Measurements from ENCODE around the gene KCTD11. TPM values are rescaled to one million over a fixed set of nuclear protein-coding genes. Genes with fewer than 3 reads are reported as not detected.
A peak's percentile ranks its signal among the peaks of the same experiment; 100 is the strongest.

The KCTD11 gene
- total RNA-seq, 1 experiment from 2014 or later, result 5.3 TPM

- Histone ChIP-seq H2AFZ (ENCODE audit: low read length) (no peak overlapping the region), H2AK5ac (ENCODE audit: insufficient read length, low read length) (no peak overlapping the region), H3K4ac (ENCODE audit: low read depth, low read length) (no peak overlapping the region), H2BK120ac (ENCODE audit: low read depth, low read length, poor library complexity, severe bottlenecking) (no peak overlapping the region), H2BK5ac (ENCODE audit: insufficient read length, low read length) (no peak overlapping the region), H3K23ac (ENCODE audit: insufficient read length, low read depth, low read length) (no peak overlapping the region), H3K18ac (ENCODE audit: insufficient read length, low read depth, low read length) (peak overlapping the region; percentile 41), H3K27me3 (ENCODE audit: insufficient read depth, low read length) (no peaks in the 10 kb centered on the region), H4K20me1 (ENCODE audit: control insufficient read depth, insufficient read depth, insufficient read length) (no peaks in the 10 kb centered on the region), H3K27ac (ENCODE audit: insufficient read length, low read depth, low read length) (no peak overlapping the region), H3K9me3 (ENCODE audit: control insufficient read depth, low read depth, low read length) (no peaks in the 10 kb centered on the region), H3K4me1 (ENCODE audit: insufficient read depth, low read length) (no peaks in the 10 kb centered on the region), H3K23me2 (ENCODE audit: insufficient read length, low read depth, low read length, poor library complexity, severe bottlenecking) (peaks cover 14% of the 10 kb centered on the region), H2BK20ac (ENCODE audit: low read depth, low read length, poor library complexity, severe bottlenecking) (no peak overlapping the region), H4K8ac (replicated peaks; ENCODE audit: insufficient read length, low read depth, low read length) (no peak overlapping the region), H3T11ph (ENCODE audit: low read length) (no peak overlapping the region), H2BK15ac (ENCODE audit: low read depth, low read length) (no peak overlapping the region), H4K91ac (ENCODE audit: insufficient read length, low read depth, low read length) (no peak overlapping the region), H3K79me1 (ENCODE audit: insufficient read depth, low read depth, low read length, poor library complexity, severe bottlenecking) (no peaks in the 10 kb centered on the region), H2BK12ac (ENCODE audit: insufficient read length, low read depth, low read length) (no peak overlapping the region), H4K5ac (ENCODE audit: insufficient read length, low read depth, low read length) (no peak overlapping the region), H3K14ac (ENCODE audit: insufficient read depth, low read length) (no peak overlapping the region), H3K56ac (ENCODE audit: insufficient read length, low read depth, low read length) (no peak overlapping the region), H3K4me2 (ENCODE audit: insufficient read depth, insufficient read length, low read length) (peak overlapping the region; percentile 54), H3K9ac (ENCODE audit: extremely low read depth, insufficient read length, low read length) (peak overlapping the region; percentile 33), H3K79me2 (ENCODE audit: insufficient read depth, low read length) (peaks cover 2% of the 10 kb centered on the region; the same call in 1 of the 2 replicates)
- no peaks in the 10 kb centered on the region for H3K9me3 Mint-ChIP-seq
- peaks cover 1 to 23% (median 20%) of the 10 kb centered on the region in 3 experiments; a peak in 5 of 7 replicates for H3K36me3 Mint-ChIP-seq (ENCODE audit: insufficient read depth in 1 of 3, low read depth in 3 of 3)
- peaks cover 22 to 23% of the 10 kb centered on the region in 2 experiments for H3K4me1 Mint-ChIP-seq
- H3K27ac Mint-ChIP-seq, result peak overlapping the region; percentile 97 to 98 (median 97)
- no peaks in the 10 kb centered on the region for H3K27me3 Mint-ChIP-seq (ENCODE audit: low read depth)
- TF ChIP-seq CTCF (conservative IDR thresholded peaks at IDR 0.05), result peak; percentile 18; the same call in 1 of the 3 replicates
- H3K4me3 Mint-ChIP-seq, result peak overlapping the region; percentile 88 to 97
- peak; percentile 100 for DNase-seq
- no CpG with 5 or more reads among the region's 43 CpGs for WGBS (ENCODE audit: extremely low coverage, insufficient read length, low lambda C conversion rate)
Measured at GRCh38 chr17:7329374-7329996, 22.5 kb upstream of the KCTD11 start.

All from H9 (cell line).